Measurements from ENCODE around the gene MYL7. TPM values are rescaled to one million over a fixed set of nuclear protein-coding genes. Genes with fewer than 3 reads are reported as not detected.

The MYL7 gene
- total RNA-seq, 1 donor from 2014 or later: 1.2 TPM

DNA sequence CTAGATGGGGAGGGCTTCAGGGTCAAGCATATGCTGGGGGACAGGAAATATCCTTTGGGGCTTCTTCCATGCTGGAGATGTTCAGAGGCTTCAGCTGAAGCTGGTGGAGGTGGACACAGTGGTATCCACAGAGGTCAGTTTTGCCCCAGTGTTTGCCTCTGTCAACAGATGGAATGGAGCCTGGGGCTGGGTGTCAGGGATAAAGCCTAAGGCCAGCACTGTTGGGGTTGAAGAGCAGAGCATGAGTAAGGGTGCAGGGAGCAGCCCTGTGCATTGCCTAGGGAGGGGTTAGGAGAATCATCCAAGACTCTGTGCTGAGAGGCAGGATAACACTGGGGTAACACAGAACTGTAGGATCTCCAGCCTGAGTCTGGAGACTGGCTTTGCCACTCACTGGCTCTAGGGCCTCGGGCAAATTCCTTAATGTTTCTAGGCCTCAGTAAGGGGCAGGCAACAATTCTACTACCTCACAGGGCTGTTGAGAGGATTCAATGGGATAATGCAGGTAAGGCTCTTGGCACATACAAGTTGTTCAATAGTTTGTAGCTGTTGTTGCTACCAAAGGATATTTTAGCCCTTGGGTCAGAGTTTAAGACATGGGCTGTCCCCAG is 21.8 kb upstream of the MYL7 start:
- no peak for DNase-seq (ENCODE audit: low read depth)
- Histone ChIP-seq H3K4me3 (ENCODE audit: low read depth, low read length) (no peak overlapping the region), H3K27me3 (ENCODE audit: control insufficient read depth, insufficient read depth, low read length) (no peaks in the 10 kb centered on the region), H3K36me3 (ENCODE audit: control insufficient read depth, insufficient read depth, low read length) (no peaks in the 10 kb centered on the region)
- TF ChIP-seq, protein P1, sequence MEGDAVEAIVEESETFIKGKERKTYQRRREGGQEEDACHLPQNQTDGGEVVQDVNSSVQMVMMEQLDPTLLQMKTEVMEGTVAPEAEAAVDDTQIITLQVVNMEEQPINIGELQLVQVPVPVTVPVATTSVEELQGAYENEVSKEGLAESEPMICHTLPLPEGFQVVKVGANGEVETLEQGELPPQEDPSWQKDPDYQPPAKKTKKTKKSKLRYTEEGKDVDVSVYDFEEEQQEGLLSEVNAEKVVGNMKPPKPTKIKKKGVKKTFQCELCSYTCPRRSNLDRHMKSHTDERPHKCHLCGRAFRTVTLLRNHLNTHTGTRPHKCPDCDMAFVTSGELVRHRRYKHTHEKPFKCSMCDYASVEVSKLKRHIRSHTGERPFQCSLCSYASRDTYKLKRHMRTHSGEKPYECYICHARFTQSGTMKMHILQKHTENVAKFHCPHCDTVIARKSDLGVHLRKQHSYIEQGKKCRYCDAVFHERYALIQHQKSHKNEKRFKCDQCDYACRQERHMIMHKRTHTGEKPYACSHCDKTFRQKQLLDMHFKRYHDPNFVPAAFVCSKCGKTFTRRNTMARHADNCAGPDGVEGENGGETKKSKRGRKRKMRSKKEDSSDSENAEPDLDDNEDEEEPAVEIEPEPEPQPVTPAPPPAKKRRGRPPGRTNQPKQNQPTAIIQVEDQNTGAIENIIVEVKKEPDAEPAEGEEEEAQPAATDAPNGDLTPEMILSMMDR (IDR thresholded peaks at IDR 0.05; ENCODE audit: insufficient read depth, low read length, poor library complexity, severe bottlenecking): no peak

DNA sequence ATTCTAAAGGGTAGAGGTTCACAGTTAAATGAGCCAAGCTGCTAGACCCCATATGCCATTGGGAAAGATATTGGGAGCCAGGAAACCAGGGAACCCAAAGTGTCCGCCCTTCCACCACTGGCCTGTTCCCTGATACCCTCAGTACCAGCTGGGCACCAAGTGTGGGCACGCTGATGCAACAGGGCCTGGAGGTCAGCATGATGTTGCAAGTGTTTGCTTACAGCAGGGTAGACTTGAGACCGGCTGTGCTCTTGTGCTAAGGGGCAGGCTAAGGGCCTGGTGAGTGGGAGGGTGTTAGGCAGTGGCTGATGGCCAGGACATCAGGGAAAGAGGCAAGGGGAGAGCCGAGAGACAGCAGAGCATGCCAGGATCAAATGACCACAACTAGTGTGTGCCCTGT is 21.0 kb upstream of the MYL7 start:
- no peak for DNase-seq (ENCODE audit: low read depth)
- TF ChIP-seq, protein P1 (IDR thresholded peaks at IDR 0.05; ENCODE audit: insufficient read depth, low read length, poor library complexity, severe bottlenecking): no peak
- Histone ChIP-seq H3K4me3 (ENCODE audit: low read depth, low read length) (no peak overlapping the region), H3K27me3 (ENCODE audit: control insufficient read depth, insufficient read depth, low read length) (no peaks in the 10 kb centered on the region), H3K36me3 (ENCODE audit: control insufficient read depth, insufficient read depth, low read length) (no peaks in the 10 kb centered on the region)

DNA sequence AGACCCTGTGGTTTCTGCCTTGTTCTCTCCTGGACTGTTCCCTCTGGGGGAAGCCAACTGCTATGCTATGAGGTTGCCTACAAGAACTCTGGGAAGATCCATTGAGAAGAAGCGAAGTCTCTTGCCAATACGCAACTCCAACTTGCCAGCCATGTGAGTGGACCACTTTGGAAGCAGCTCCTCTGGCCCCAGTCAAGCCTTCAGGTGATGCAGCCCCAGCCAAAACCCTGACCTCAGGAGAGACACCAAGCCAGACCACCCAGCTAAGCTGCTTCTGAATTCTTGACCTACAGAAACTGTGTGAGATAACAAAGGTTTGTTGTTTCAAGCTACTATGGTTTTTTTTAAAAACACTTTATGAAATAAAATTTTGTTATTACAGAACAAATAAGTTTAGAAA is 20.2 kb upstream of the MYL7 start:
- no peak overlapping the region for H3K4me3 ChIP-seq (ENCODE audit: low read depth, low read length)
- TF ChIP-seq, protein P1 (IDR thresholded peaks at IDR 0.05; ENCODE audit: insufficient read depth, low read length, poor library complexity, severe bottlenecking): no peak
- H3K27me3 ChIP-seq (ENCODE audit: control insufficient read depth, insufficient read depth, low read length): no peaks in the 10 kb centered on the region
- no peaks in the 10 kb centered on the region for H3K36me3 ChIP-seq (ENCODE audit: control insufficient read depth, insufficient read depth, low read length)
- DNase-seq (ENCODE audit: low read depth): no peak

DNA sequence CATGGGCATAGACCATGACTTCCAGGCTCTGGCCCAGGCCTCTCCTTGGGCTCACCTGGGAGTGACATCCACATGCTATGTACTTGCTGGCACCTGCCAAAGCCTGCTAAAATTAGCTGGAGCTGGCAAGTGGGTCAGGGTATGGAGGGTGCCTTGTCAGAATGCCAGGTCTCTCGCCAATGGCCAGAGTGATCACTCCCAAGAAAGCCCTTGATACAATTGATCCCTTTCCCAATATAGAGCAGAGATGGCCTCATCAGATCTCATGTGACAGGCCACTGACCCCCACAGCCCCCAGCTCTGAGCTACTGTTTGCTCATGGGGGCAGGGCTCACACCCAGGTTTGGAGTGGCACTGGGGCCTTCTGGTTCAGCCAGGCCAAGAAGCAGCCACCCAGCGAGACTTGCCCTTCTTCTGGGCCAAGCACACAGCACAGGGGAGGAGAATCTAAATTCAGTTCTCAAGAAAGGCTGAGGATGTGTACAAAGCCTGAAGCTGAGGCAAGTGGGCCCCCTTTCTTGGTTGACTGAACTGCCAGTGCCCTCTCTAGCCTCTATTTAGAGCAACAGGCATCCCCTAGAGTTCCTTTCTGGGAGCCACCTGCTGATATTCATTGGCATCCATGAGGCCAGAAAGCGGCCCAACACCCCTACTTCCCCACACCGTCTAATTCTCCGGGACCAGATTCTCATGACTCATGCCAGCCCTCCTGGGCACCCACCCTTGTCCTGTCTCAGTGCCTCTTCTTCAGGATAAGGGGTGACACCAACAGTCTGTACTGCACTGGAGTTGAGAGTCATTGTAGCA is 18.9 kb upstream of the MYL7 start:
- DNase-seq (ENCODE audit: low read depth): no peak
- no peaks in the 10 kb centered on the region for H3K36me3 ChIP-seq (ENCODE audit: control insufficient read depth, insufficient read depth, low read length)
- H3K27me3 ChIP-seq (ENCODE audit: control insufficient read depth, insufficient read depth, low read length): no peaks in the 10 kb centered on the region
- TF ChIP-seq, protein P1 (IDR thresholded peaks at IDR 0.05; ENCODE audit: insufficient read depth, low read length, poor library complexity, severe bottlenecking): no peak
- H3K4me3 ChIP-seq (ENCODE audit: low read depth, low read length): no peak overlapping the region

DNA sequence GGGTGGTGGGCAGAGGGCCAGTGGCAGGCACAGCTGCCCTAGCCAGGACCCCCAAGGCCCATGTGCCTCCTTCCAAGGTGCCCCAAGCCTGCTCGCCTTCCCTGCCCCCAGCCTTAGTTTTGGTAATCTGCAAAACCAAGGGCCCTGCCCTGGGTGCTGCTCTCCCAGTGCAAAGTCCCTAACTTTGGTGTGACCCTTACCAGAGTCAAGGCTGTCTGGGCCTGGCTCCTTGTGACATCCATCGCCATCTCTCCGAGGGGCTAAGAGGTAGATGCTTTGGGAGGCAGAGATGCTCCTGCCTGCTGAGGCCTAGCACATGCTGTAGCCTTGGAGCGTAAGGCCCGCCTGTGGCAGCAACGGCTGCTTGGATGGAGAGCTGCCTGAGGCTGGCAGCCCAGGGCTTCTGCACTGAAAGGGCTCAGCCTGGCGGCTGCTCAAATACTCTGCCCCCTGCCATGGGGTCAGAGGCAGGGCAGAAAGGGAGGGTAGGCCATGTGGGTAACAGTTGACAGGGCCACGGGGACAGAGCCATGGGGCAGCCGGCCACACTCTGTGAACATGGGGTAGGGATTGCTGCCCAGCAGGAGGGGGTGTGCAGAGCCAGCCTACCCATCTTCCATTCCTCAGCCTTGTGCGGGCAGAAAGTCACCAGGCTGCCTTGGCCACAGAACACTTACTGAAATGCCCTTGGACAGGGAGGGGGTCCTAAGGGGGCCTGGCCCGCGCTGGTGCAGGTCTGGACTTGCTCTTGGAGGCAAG is 17.9 kb upstream of the MYL7 start:
- DNase-seq (ENCODE audit: low read depth): no peak
- Histone ChIP-seq H3K4me3 (ENCODE audit: low read depth, low read length) (no peak overlapping the region), H3K36me3 (ENCODE audit: control insufficient read depth, insufficient read depth, low read length) (no peaks in the 10 kb centered on the region), H3K27me3 (ENCODE audit: control insufficient read depth, insufficient read depth, low read length) (no peaks in the 10 kb centered on the region)
- TF ChIP-seq, protein P1 (IDR thresholded peaks at IDR 0.05; ENCODE audit: insufficient read depth, low read length, poor library complexity, severe bottlenecking): no peak
